Tongue (tissue), 2 donors: ENCODE measurements around the gene SENP3. TPM values are rescaled to one million over a fixed set of nuclear protein-coding genes. Genes with fewer than 3 reads are reported as not detected.
A peak's percentile ranks its signal among the peaks of the same experiment; 100 is the strongest.

ENCODE experiments used
- DNase-seq: peaks from one replicate; pipeline ENCODE4 v3.0.0-alpha.2; 2015
- total RNA-seq: library from RNA; depleted of rRNA; stranded (reverse); fragments of >200 nt; gene quantifications from one replicate; pipeline ENCODE4 v1.2.3, GENCODE V29; 2014

SENP3 gene
- total RNA-seq, 1 donor from 2014 or later, result 36.8 TPM

GRCh38 chr17:7577327-7578199 is 15.8 kb downstream of the SENP3 start:
- DNase-seq, result no peak

GRCh38 chr17:7579001-7579833 is 17.5 kb downstream of the SENP3 start, which contains the start of gene CD68:
TSS of gene CD68 (plus strand) at chr17:7579638. CDS start at chr17:7579678, 40 bp downstream.
- peak; percentile 53 for DNase-seq

GRCh38 chr17:7579834-7580603 is 18.3 kb downstream of the SENP3 start:
- no peak for DNase-seq

- no peak for DNase-seq
These were observed 19.2 kb downstream of the SENP3 start for GRCh38 chr17:7580604-7581575.

GRCh38 chr17:7582396-7583252 is 20.9 kb downstream of the SENP3 start:
- DNase-seq, result no peak

- peak; percentile 100 for DNase-seq
These were observed 21.8 kb downstream of the SENP3 start, which contains the start of gene MPDU1 for GRCh38 chr17:7583253-7584109. TSS of gene MPDU1 (plus strand) at chr17:7583852. CDS start at chr17:7583863, 11 bp downstream.

- no peak for DNase-seq
These were observed 25.1 kb downstream of the SENP3 start for GRCh38 chr17:7586673-7587419.

GRCh38 chr17:7587420-7588151 is 25.9 kb downstream of the SENP3 start:
- DNase-seq, result peak; percentile 59

- DNase-seq, result no peak
These were observed 27.0 kb downstream of the SENP3 start for GRCh38 chr17:7588553-7589203.

GRCh38 chr17:7589204-7589868 is 27.6 kb downstream of the SENP3 start:
- peak; percentile 95 for DNase-seq

GRCh38 chr17:7589891-7590691 is 28.4 kb downstream of the SENP3 start, which contains the start of gene SOX15:
TSS of gene SOX15 (minus strand) at chr17:7590094. CDS start at chr17:7589676, 418 bp downstream.
- DNase-seq, result peak; percentile 42

- DNase-seq, result no peak
These were observed 29.0 kb downstream of the SENP3 start for GRCh38 chr17:7590743-7591142.

GRCh38 chr17:7591596-7591995 is 29.9 kb downstream of the SENP3 start:
- DNase-seq, result no peak

- DNase-seq, result no peak
These were observed 30.8 kb downstream of the SENP3 start for GRCh38 chr17:7592422-7593021.

- DNase-seq, result no peak
These were observed 31.6 kb downstream of the SENP3 start for GRCh38 chr17:7593296-7593695.
